Endothelial cell of umbilical vein (primary cell): ENCODE results near the gene FSD1. TPM values are rescaled to one million over a fixed set of nuclear protein-coding genes. Genes with fewer than 3 reads are reported as not detected.

ENCODE experiments used
- BruUV-seq: library from RNA; stranded (reverse); fragments of 400-500 nt; replicated peaks from 2 replicates; lab custom pipeline; 2021; lab: Mats Ljungman, UMichigan
- CTCF ChIA-PET: fragments of 300-600, 350-600 bp; sonication (Branson Sonifier 250); formaldehyde crosslinking; loops from one replicate; lab custom pipeline; 2021; ENCODE audit warnings: antibody characterized with exemption, inconsistent platforms; lab: Charles Lee
- POLR2A ChIA-PET: fragments of 300-600, 350-600 bp; sonication (Branson Sonifier 250); formaldehyde crosslinking; loops from one replicate; lab custom pipeline; 2021; ENCODE audit warnings: antibody characterized with exemption, inconsistent platforms; lab: Charles Lee
- DNase-seq: peaks from one replicate; pipeline ENCODE4 v3.0.0-alpha.2; 2011; ENCODE audit warnings: low read depth, low spot score
- FAIRE-seq: peaks from 2 replicates; lab custom pipeline; 2011; peaks lifted over from hg19 to GRCh38; lab: Jason Lieb, UNC
- H2AFZ ChIP-seq: 2 replicates; pipeline ENCODE4 v1.6.0; 2012; ENCODE audit warnings: low read depth, low read length, control low read depth, inconsistent platforms
- H3K27ac ChIP-seq: 2 replicates; pipeline ENCODE4 v1.5.1; 2011; ENCODE audit warnings: low read depth, mild to moderate bottlenecking, control low read depth, low read length, moderate library complexity; ENCODE audit not compliant: insufficient read depth
- H3K27me3 ChIP-seq, 2 experiments: 2 replicates each; pipeline versions ENCODE4 v1.6.0 to v1.6.1; 2011; ENCODE audit warnings: low read length in 2 of 2, mixed read lengths in 1 of 2; ENCODE audit not compliant: control insufficient read depth in 2 of 2, insufficient read depth in 2 of 2
- H3K36me3 ChIP-seq, 2 experiments: 2 replicates in 1 of 2; 3 replicates in 1 of 2; pipeline ENCODE4 v1.5.1; 2011; ENCODE audit warnings: low read length in 2 of 2, mild to moderate bottlenecking in 1 of 2, moderate library complexity in 1 of 2; ENCODE audit not compliant: control insufficient read depth in 2 of 2, insufficient read depth in 2 of 2; ENCODE audit errors: extremely low read depth in 1 of 2
- H3K4me1 ChIP-seq: 3 replicates; pipeline ENCODE4 v1.5.1; 2011; ENCODE audit warnings: mild to moderate bottlenecking, low read length; ENCODE audit not compliant: control insufficient read depth, insufficient read depth; ENCODE audit errors: extremely low read depth
- H3K4me2 ChIP-seq: 2 replicates; pipeline ENCODE4 v1.6.1; 2011; ENCODE audit warnings: low read length, control low read depth, mixed read lengths; ENCODE audit not compliant: insufficient read depth
- H3K4me3 ChIP-seq, 3 experiments: fragments of 200-600 bp in 1 of 3; sonication (generic), shearing (Covaris generic) in 1 of 3; replicated peaks in 1 of 3; 2 replicates each; pipeline ENCODE4 v1.5.1; 2011 to 2016; ENCODE audit warnings: control low read depth in 3 of 3, low read length in 3 of 3, mild to moderate bottlenecking in 2 of 3, inconsistent platforms in 1 of 3, low read depth in 1 of 3, moderate library complexity in 1 of 3; ENCODE audit not compliant: insufficient read depth in 1 of 3
- H3K79me2 ChIP-seq: 2 replicates; pipeline ENCODE4 v1.6.0; 2012; ENCODE audit warnings: low read length, inconsistent platforms; ENCODE audit not compliant: control insufficient read depth, insufficient read depth
- H3K9ac ChIP-seq: replicated peaks from 2 replicates; pipeline ENCODE3; 2011; ENCODE audit warnings: low read length, control low read depth; ENCODE audit not compliant: insufficient read depth; ENCODE audit errors: extremely low read depth
- H3K9me1 ChIP-seq: replicated peaks from 3 replicates; pipeline ENCODE4 v1.6.0; 2011; ENCODE audit warnings: mild to moderate bottlenecking, low read length; ENCODE audit not compliant: control insufficient read depth, insufficient read depth; ENCODE audit errors: extremely low read depth
- H3K9me3 ChIP-seq: replicated peaks from 2 replicates; pipeline ENCODE4 v1.5.1; 2012; ENCODE audit warnings: low read length, inconsistent platforms; ENCODE audit not compliant: control insufficient read depth, insufficient read depth
- H4K20me1 ChIP-seq: replicated peaks from 2 replicates; pipeline ENCODE3; 2011; ENCODE audit warnings: mild to moderate bottlenecking, low read length; ENCODE audit not compliant: control insufficient read depth, insufficient read depth; ENCODE audit errors: extremely low read depth
- EZH2 ChIP-seq: IDR thresholded peaks from 2 replicates; pipeline ENCODE4 v1.6.1; 2012; ENCODE audit warnings: borderline replicate concordance, low read depth, mild to moderate bottlenecking, moderate library complexity, low read length, inconsistent platforms; ENCODE audit not compliant: severe bottlenecking
- FOS ChIP-seq: IDR thresholded peaks from 2 replicates; pipeline ENCODE4 v1.6.1; 2011; ENCODE audit warnings: mild to moderate bottlenecking, low read length, moderate library complexity, borderline replicate concordance; ENCODE audit not compliant: insufficient read depth
- GATA2 ChIP-seq: IDR thresholded peaks from 2 replicates; pipeline ENCODE4 v1.7.0; 2011; ENCODE audit warnings: low read depth, mild to moderate bottlenecking, moderate library complexity, mixed read lengths, low read length; ENCODE audit not compliant: insufficient read length, insufficient read depth
- JUN ChIP-seq: IDR thresholded peaks from 2 replicates; pipeline ENCODE4 v1.6.1; 2011; ENCODE audit warnings: borderline replicate concordance, low read depth; ENCODE audit not compliant: insufficient read length, insufficient read depth
- MYC ChIP-seq: IDR thresholded peaks from one replicate; pipeline ENCODE4 v1.6.1; 2011; ENCODE audit warnings: mild to moderate bottlenecking, low read depth, low read length
- POLR2A ChIP-seq: IDR thresholded peaks from 2 replicates; pipeline ENCODE4 v1.6.1; 2012; ENCODE audit warnings: low read depth, mild to moderate bottlenecking, control low read depth, low read length
- POLR2AphosphoS5 ChIP-seq: IDR thresholded peaks from 2 replicates; pipeline ENCODE4 v1.6.1; 2012; ENCODE audit warnings: low read depth, mild to moderate bottlenecking, control low read depth, low read length, moderate library complexity; ENCODE audit not compliant: insufficient read depth
- dilution Hi-C: fragments of 300-500 bp; cut with MboI; formaldehyde crosslinking; loops from one replicate; pipeline ENCODE4 v1.15.0; 2019; ENCODE audit warnings: low sequenced_read_pairs; ENCODE audit not compliant: extremely low pct_ligation_motif_present
- intact Hi-C: fragments of 100-400 bp; cut with micrococcal nuclease; formaldehyde crosslinking; loops from one replicate; pipeline ENCODE4 v1.10.0; 2022
- polyA plus RNA-seq, 4 experiments: library from polyadenylated mRNA; depleted of rRNA in 3 of 4; stranded (reverse) in 3 of 4; unstranded in 1 of 4; fragments of >200 nt; gene quantifications; 2 replicates each; pipeline versions ENCODE4 v1.2.1 to v1.2.3, GENCODE V29; 2011 to 2012; ENCODE audit warnings: missing spikeins in 1 of 4
- total RNA-seq: library from RNA; stranded (reverse); gene quantifications from 2 replicates; pipeline ENCODE4 v1.2.3, GENCODE V29; 2021

FSD1 gene
- total and polyA plus RNA-seq, 2 donors (not counting 3 experiments of a cell fraction or from before 2014, with no cell fraction given): 25.8 to 55.5 TPM

DNA sequence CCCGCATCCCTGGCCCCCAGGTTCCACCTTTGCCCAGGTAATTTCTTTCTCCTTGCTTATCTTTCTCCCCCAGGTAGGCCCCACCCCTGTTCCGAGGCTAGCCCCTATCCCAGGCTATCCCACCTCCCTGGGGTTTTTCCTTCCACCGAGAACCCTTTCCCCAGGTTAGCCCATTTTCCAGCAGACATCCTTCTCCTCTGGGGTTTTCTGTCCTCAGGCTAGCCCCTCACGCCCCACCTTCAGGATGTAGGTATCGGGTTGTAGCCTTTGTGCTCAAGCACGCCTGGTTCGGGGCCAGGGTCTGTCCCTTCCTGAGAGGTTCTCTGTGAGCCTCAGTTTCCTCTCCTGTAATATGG is 837 bp downstream of the FSD1 start:
- Histone ChIP-seq H3K36me3 (peaks cover 0 to 5% of the 10 kb centered on the region in 2 experiments), H3K79me2 (no peaks in the 10 kb centered on the region), H3K4me3 (no peak overlapping the region), H3K27ac (no peak overlapping the region), H4K20me1 (no peaks in the 10 kb centered on the region), H3K9me1 (no peaks in the 10 kb centered on the region), H3K9me3 (no peaks in the 10 kb centered on the region), H3K9ac (no peak overlapping the region), H2AFZ (no peak overlapping the region), H3K4me1 (no peaks in the 10 kb centered on the region), H3K4me2 (no peak overlapping the region), H3K27me3 (no peaks in the 10 kb centered on the region)
- ChIA-PET POLR2A (no interaction called here), CTCF (interaction anchor here (0.6 to 1.3 kb wide), 2 partner anchors 26 to 37 kb away, joined by 3 to 4 read pairs; no protein-coding TSS in a partner anchor)
- dilution Hi-C loops (no loop called here), intact Hi-C loops (no loop called here)
- no peak for TF ChIP-seq FOS
- no peak for TF ChIP-seq JUN
- TF ChIP-seq GATA2: no peak
- no peak for TF ChIP-seq POLR2A
- no peak for TF ChIP-seq EZH2
- TF ChIP-seq POLR2AphosphoS5: no peak
- TF ChIP-seq MYC: no peak
- no peak for FAIRE-seq
- no TSS peak for BruUV-seq
- DNase-seq: no peak

GRCh38 chr19:4305659-4306058 is 1.3 kb downstream of the FSD1 start:
- BruUV-seq: no TSS peak
- no peak overlapping the region for H3K4me3 ChIP-seq
- DNase-seq (no peak), FAIRE-seq (no peak)
- H3K36me3 ChIP-seq: peaks cover 0 to 6% of the 10 kb centered on the region in 2 experiments
- H3K4me1 ChIP-seq: no peaks in the 10 kb centered on the region
- no peak overlapping the region for H3K4me2 ChIP-seq
- H3K27ac ChIP-seq: no peak overlapping the region
- intact Hi-C loops: no loop called here
- H3K9me3 ChIP-seq: no peaks in the 10 kb centered on the region
- H3K9ac ChIP-seq: no peak overlapping the region
- ChIA-PET POLR2A (no interaction called here), CTCF (interaction anchor here (1.3 to 1.5 kb wide), 2 partner anchors 27 to 38 kb away, joined by 4 read pairs; no protein-coding TSS in a partner anchor)
- H4K20me1 ChIP-seq: no peaks in the 10 kb centered on the region
- H2AFZ ChIP-seq: no peak overlapping the region
- dilution Hi-C loops: no loop called here
- H3K79me2 ChIP-seq: no peaks in the 10 kb centered on the region
- TF ChIP-seq MYC (no peak), EZH2 (no peak)
- H3K9me1 ChIP-seq: no peaks in the 10 kb centered on the region
- no peaks in the 10 kb centered on the region for H3K27me3 ChIP-seq
